Uterus (tissue), 4 donors: ENCODE data around the gene SLC39A10. TPM values are rescaled to one million over a fixed set of nuclear protein-coding genes. Genes with fewer than 3 reads are reported as not detected.

Experiments used
- DNase-seq, 2 donors: peaks; one replicate each; pipeline ENCODE4 v3.0.0-alpha.2; 2019 to 2020
- H3K27ac ChIP-seq, 2 donors: fragments of 200-600 bp; sonication (generic); 1 replicate in 1 of 2; 2 replicates in 1 of 2; pipeline ENCODE4 v1.5.1; 2016 to 2018
- H3K27me3 ChIP-seq, 2 donors: fragments of 200-600 bp; sonication (generic); one replicate each; pipeline ENCODE4 v1.5.1; 2018 to 2019; ENCODE audit warnings: control low read depth in 1 of 2
- H3K36me3 ChIP-seq, 2 donors: fragments of 200-600 bp; sonication (generic); one replicate each; pipeline ENCODE4 v1.5.1; 2019; ENCODE audit warnings: control low read depth in 1 of 2
- H3K4me1 ChIP-seq, 2 donors: fragments of 200-600 bp; sonication (generic); one replicate each; pipeline ENCODE4 v1.5.1; 2018 to 2019; ENCODE audit warnings: control low read depth in 1 of 2
- H3K4me3 ChIP-seq, 2 donors: fragments of 200-600 bp; sonication (generic); 1 replicate in 1 of 2; 2 replicates in 1 of 2; pipeline ENCODE4 v1.5.1; 2018 to 2019; ENCODE audit warnings: mild to moderate bottlenecking in 1 of 2
- H3K9me3 ChIP-seq, 2 donors: fragments of 200-600 bp; sonication (generic); one replicate each; pipeline ENCODE4 v1.5.1; 2019; ENCODE audit warnings: control low read depth in 1 of 2
- CTCF ChIP-seq, 4 experiments: fragments of 200-600 bp in 2 of 4; fragments of 450-650 bp in 2 of 4; sonication (generic) in 2 of 4; IDR thresholded peaks; one replicate each; pipeline ENCODE4 v1.5.1; 2016 to 2019; ENCODE audit warnings: antibody characterized with exemption in 4 of 4, mild to moderate bottlenecking in 2 of 4, moderate library complexity in 1 of 4
- POLR2A ChIP-seq, 2 donors: fragments of 450-650 bp; IDR thresholded peaks; one replicate each; pipeline ENCODE4 v1.6.1; 2016; ENCODE audit warnings: antibody characterized with exemption in 2 of 2, mild to moderate bottlenecking in 1 of 2, moderate library complexity in 1 of 2
- intact Hi-C: fragments of 100-400 bp; cut with DNase I; formaldehyde crosslinking; loops from one replicate; pipeline ENCODE4 v1.15.1; 2023; ENCODE audit warnings: low total_unique reads
- total RNA-seq, 4 donors: library from RNA; depleted of rRNA in 3 of 4; stranded (reverse); fragments of >200 nt in 3 of 4; gene quantifications; one replicate each; pipeline versions ENCODE4 v1.1.0 to v1.2.4, GENCODE V29; 2014 to 2023
- donor health status: DM: yes; HTN: yes; CAD: no.

SLC39A10 gene
- total RNA-seq, 4 donors from 2014 or later = 13.1 to 93.5 (median 31.4) TPM

GRCh38 chr2:195651046-195651445 is 6.0 kb upstream of the SLC39A10 start:
- intact Hi-C loops = no loop called here
- no peaks in the 10 kb centered on the region for H3K27me3 ChIP-seq
- no peaks in the 10 kb centered on the region for H3K9me3 ChIP-seq
- no peak for TF ChIP-seq CTCF (IDR thresholded peaks at IDR 0.05)
- TF ChIP-seq POLR2A (IDR thresholded peaks at IDR 0.05) = no peak
- no peak overlapping the region for H3K4me3 ChIP-seq
- no peak for DNase-seq
- H3K27ac ChIP-seq = no peak overlapping the region
- no peaks in the 10 kb centered on the region for H3K36me3 ChIP-seq
- no peaks in the 10 kb centered on the region for H3K4me1 ChIP-seq

- DNase-seq = no peak
- H3K9me3 ChIP-seq = no peaks in the 10 kb centered on the region
- H3K27me3 ChIP-seq = no peaks in the 10 kb centered on the region
- intact Hi-C loops = no loop called here
- TF ChIP-seq CTCF (IDR thresholded peaks at IDR 0.05) (no peak), POLR2A (IDR thresholded peaks at IDR 0.05) (no peak)
- no peaks in the 10 kb centered on the region for H3K4me1 ChIP-seq
- no peak overlapping the region for H3K27ac ChIP-seq
- no peaks in the 10 kb centered on the region for H3K36me3 ChIP-seq
- no peak overlapping the region for H3K4me3 ChIP-seq
Observed at GRCh38 chr2:195652911-195653310, 4.1 kb upstream of the SLC39A10 start.

- no peaks in the 10 kb centered on the region for H3K4me1 ChIP-seq
- H3K27ac ChIP-seq = peak overlapping the region; percentile 88 to 100
- DNase-seq = peak in 1 of 2 donors; percentile 31
- H3K27me3 ChIP-seq = no peaks in the 10 kb centered on the region
- no peaks in the 10 kb centered on the region for H3K9me3 ChIP-seq
- TF ChIP-seq CTCF (IDR thresholded peaks at IDR 0.05) (no peak), POLR2A (IDR thresholded peaks at IDR 0.05) (no peak)
- no peaks in the 10 kb centered on the region for H3K36me3 ChIP-seq
- intact Hi-C loops = no loop called here
- H3K4me3 ChIP-seq = peak overlapping the region; percentile 85 to 86
Observed at GRCh38 chr2:195656161-195656858, 716 bp upstream of the SLC39A10 start.

GRCh38 chr2:195657634-195658540 is 861 bp downstream of the SLC39A10 start:
- peak; percentile 49 to 67 for DNase-seq
- no peaks in the 10 kb centered on the region for H3K4me1 ChIP-seq
- no peaks in the 10 kb centered on the region for H3K27me3 ChIP-seq
- no peaks in the 10 kb centered on the region for H3K9me3 ChIP-seq
- peak overlapping the region; percentile 85 to 86 for H3K4me3 ChIP-seq
- H3K36me3 ChIP-seq = no peaks in the 10 kb centered on the region
- intact Hi-C loops = no loop called here
- TF ChIP-seq POLR2A (IDR thresholded peaks at IDR 0.05) (peak; percentile 11 to 45), CTCF (IDR thresholded peaks at IDR 0.05) (no peak)
- H3K27ac ChIP-seq = peak overlapping the region; percentile 99 to 100

- TF ChIP-seq CTCF (IDR thresholded peaks at IDR 0.05) (no peak), POLR2A (IDR thresholded peaks at IDR 0.05) (no peak)
- intact Hi-C loops = no loop called here
- Histone ChIP-seq H3K36me3 (no peaks in the 10 kb centered on the region), H3K4me3 (peak overlapping the region; percentile 85 to 86), H3K27me3 (no peaks in the 10 kb centered on the region), H3K4me1 (no peaks in the 10 kb centered on the region), H3K27ac (peak overlapping the region; percentile 99 to 100), H3K9me3 (no peaks in the 10 kb centered on the region)
- peak in 1 of 2 donors; percentile 18 for DNase-seq
Observed at GRCh38 chr2:195658541-195658890, 1.5 kb downstream of the SLC39A10 start.
